Activated naive CD4-positive, alpha-beta T cell treated with anti-CD3 and anti-CD28 coated beads, Interleukin-2, amount 10 ng/mL, durations not matched to agents 7 days and 5 days (primary cell): ENCODE measurements around the gene TMEM51.
"Not testable (repeated sequence)": the region's sequence is repeated elsewhere in the genome, so short reads cannot be mapped to it uniquely, and the experiment has no call there.

Experiments
- CTCF ChIA-PET: fragments of 350-600 bp; sonication (Branson Sonifier 250); formaldehyde crosslinking; loops from one replicate; lab custom pipeline; 2021; ENCODE audit warnings: antibody characterized with exemption; lab: Charles Lee
- DNase-seq: peaks from one replicate; pipeline ENCODE4 v3.0.0-alpha.2; 2020
- H3K27ac Mint-ChIP-seq: one replicate; pipeline ENCODE4 v1.8.0; 2021; ENCODE audit warnings: mild to moderate bottlenecking, moderate library complexity, mixed read lengths
- H3K27me3 Mint-ChIP-seq: one replicate; pipeline ENCODE4 v1.8.0; 2021; ENCODE audit warnings: mild to moderate bottlenecking, mixed read lengths
- H3K36me3 Mint-ChIP-seq: one replicate; pipeline ENCODE4 v1.8.0; 2021; ENCODE audit warnings: mixed read lengths
- H3K4me1 Mint-ChIP-seq: one replicate; pipeline ENCODE4 v1.8.0; 2021; ENCODE audit warnings: mixed read lengths
- H3K4me3 Mint-ChIP-seq: one replicate; pipeline ENCODE4 v1.8.0; 2021; ENCODE audit warnings: mild to moderate bottlenecking, moderate library complexity, mixed read lengths
- H3K9me3 Mint-ChIP-seq: one replicate; pipeline ENCODE4 v1.8.0; 2021; ENCODE audit warnings: mixed read lengths

The TMEM51 gene

DNA sequence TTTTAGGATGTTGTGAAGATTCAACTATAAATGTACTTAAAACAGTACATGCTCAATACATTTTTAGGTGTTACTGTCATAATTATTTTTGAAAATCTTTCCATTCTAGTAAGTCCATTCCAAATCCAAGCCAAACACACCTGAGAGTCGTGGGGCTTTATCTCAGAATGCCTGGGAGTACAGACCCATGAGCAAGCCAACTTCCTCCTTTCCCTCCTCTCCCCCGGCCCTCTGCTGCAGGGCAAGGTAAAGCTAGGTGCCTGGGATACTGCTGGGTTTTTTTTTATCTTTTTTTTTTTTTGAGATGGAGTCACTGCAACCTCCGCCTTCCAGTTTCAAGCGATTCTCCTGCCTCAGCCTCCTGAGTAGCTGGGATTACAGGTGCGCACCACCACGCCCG, 16.5 kb downstream of the TMEM51 start:
- Mint-ChIP-seq H3K4me1 (peaks cover 14% of the 10 kb centered on the region), H3K36me3 (no peaks in the 10 kb centered on the region), H3K27ac (no peak overlapping the region), H3K9me3 (no peaks in the 10 kb centered on the region), H3K27me3 (peaks cover 56% of the 10 kb centered on the region), H3K4me3 (no peak overlapping the region)
- DNase-seq, result no peak
- CTCF ChIA-PET, result no interaction called here

DNA sequence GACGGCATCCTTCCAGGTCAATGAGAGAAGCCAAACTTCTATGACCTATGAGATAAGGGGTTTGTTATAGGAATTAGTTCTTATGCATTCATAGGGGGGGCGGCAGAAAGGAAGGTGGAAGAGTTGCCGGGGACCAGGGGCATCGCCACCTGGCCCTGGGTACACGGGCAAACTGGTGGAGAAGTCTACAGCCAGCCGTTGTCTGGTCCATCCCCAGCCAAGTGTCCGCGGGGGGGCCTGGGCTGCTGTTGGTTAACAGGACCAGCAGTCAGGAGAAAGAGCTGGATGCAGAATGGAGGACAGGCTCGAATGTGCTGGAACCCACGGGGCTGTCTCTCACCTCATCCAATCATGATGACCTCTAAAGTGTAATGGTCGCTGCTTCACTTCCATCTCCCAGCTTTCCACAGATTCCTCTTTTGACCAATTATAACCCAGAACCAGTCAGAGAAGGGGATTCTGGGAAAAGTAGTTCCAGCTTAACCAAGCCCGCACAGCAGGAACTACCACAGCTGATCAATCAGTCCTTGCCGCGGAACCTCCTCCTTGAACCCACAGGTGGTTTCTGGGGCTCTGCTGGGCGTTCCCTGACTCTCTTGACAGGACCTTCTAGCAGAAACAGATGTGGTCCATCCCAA, 17.8 kb downstream of the TMEM51 start:
- CTCF ChIA-PET, result no interaction called here

GRCh38 chr1:15172405-15173259, 19.1 kb downstream of the TMEM51 start:
- CTCF ChIA-PET, result no interaction called here
- no peaks in the 10 kb centered on the region for H3K36me3 Mint-ChIP-seq

More for the DNA sequence above, 17.8 kb downstream of the TMEM51 start:
- H3K9me3 Mint-ChIP-seq, result peaks cover 2% of the 10 kb centered on the region
- H3K36me3 Mint-ChIP-seq, result no peaks in the 10 kb centered on the region
- H3K4me1 Mint-ChIP-seq, result peaks cover 14% of the 10 kb centered on the region
- no peak for DNase-seq
- no peak overlapping the region for H3K4me3 Mint-ChIP-seq
- no peak overlapping the region for H3K27ac Mint-ChIP-seq
- H3K27me3 Mint-ChIP-seq, result peaks cover 62% of the 10 kb centered on the region

GRCh38 chr1:15173863-15174614, 20.5 kb downstream of the TMEM51 start:
- Mint-ChIP-seq H3K36me3 (no peaks in the 10 kb centered on the region), H3K9me3 (peaks cover 2% of the 10 kb centered on the region), H3K4me1 (peaks cover 14% of the 10 kb centered on the region), H3K4me3 (no peak overlapping the region), H3K27me3 (peaks cover 65% of the 10 kb centered on the region), H3K27ac (peak overlapping the region; percentile 42)
- DNase-seq, result peak; percentile 41
- CTCF ChIA-PET, result no interaction called here

More at GRCh38 chr1:15172405-15173259, 19.1 kb downstream of the TMEM51 start:
- Mint-ChIP-seq H3K4me1 (peaks cover 14% of the 10 kb centered on the region), H3K9me3 (peaks cover 2% of the 10 kb centered on the region), H3K27me3 (peaks cover 68% of the 10 kb centered on the region), H3K4me3 (no peak overlapping the region), H3K27ac (no peak overlapping the region)
- DNase-seq, result no peak

- DNase-seq, result no peak
- H3K9me3 Mint-ChIP-seq, result peaks cover 2% of the 10 kb centered on the region
- CTCF ChIA-PET, result no interaction called here
- H3K36me3 Mint-ChIP-seq, result no peaks in the 10 kb centered on the region
- no peak overlapping the region for H3K27ac Mint-ChIP-seq
- peaks cover 14% of the 10 kb centered on the region for H3K4me1 Mint-ChIP-seq
- no peak overlapping the region for H3K4me3 Mint-ChIP-seq
- peaks cover 60% of the 10 kb centered on the region for H3K27me3 Mint-ChIP-seq
Observed at GRCh38 chr1:15174615-15174983, 21.1 kb downstream of the TMEM51 start.

- CTCF ChIA-PET, H3K27ac Mint-ChIP-seq, H3K9me3 Mint-ChIP-seq, H3K36me3 Mint-ChIP-seq, DNase-seq, H3K4me3 Mint-ChIP-seq: not testable (repeated sequence)
- Mint-ChIP-seq H3K27me3 (peaks cover 60% of the 10 kb centered on the region), H3K4me1 (peaks cover 14% of the 10 kb centered on the region)
Observed at GRCh38 chr1:15175324-15176094, 22.0 kb downstream of the TMEM51 start.

- DNase-seq, result no peak
- CTCF ChIA-PET, result no interaction called here
- peaks cover 14% of the 10 kb centered on the region for H3K4me1 Mint-ChIP-seq
- no peak overlapping the region for H3K4me3 Mint-ChIP-seq
- no peak overlapping the region for H3K27ac Mint-ChIP-seq
- H3K36me3 Mint-ChIP-seq, result no peaks in the 10 kb centered on the region
- peaks cover 2% of the 10 kb centered on the region for H3K9me3 Mint-ChIP-seq
- peaks cover 63% of the 10 kb centered on the region for H3K27me3 Mint-ChIP-seq
Observed at GRCh38 chr1:15176120-15176519, 22.6 kb downstream of the TMEM51 start.

GRCh38 chr1:15176898-15177665, 23.5 kb downstream of the TMEM51 start:
- peaks cover 58% of the 10 kb centered on the region for H3K27me3 Mint-ChIP-seq
- H3K4me1 Mint-ChIP-seq, result peaks cover 14% of the 10 kb centered on the region
- no peak for DNase-seq

DNA sequence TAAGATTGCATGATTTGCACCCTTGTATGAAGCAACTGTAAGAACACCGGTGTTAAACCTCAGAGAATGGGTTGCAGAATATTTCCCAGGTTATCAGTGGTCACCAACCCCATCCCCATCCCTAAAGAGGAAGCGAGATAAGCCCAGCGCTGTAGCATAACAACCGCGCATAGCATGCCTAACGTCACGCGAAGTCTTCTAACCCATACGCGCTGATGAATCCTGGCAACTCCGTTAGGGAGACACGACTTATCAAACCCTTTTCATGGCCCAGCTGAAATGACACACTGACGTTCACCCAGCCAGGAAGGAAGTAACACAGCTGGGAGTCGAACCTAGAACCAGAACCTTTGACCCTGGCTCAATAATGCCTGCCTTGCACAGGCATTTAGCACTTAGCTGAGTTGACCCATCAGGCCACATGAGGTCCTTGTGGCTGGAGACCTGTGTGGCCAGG, 24.2 kb downstream of the TMEM51 start:
- Mint-ChIP-seq H3K9me3 (peaks cover 2% of the 10 kb centered on the region), H3K27me3 (peaks cover 58% of the 10 kb centered on the region), H3K27ac (no peak overlapping the region), H3K4me1 (peaks cover 8% of the 10 kb centered on the region), H3K4me3 (no peak overlapping the region), H3K36me3 (no peaks in the 10 kb centered on the region)
- CTCF ChIA-PET, result no interaction called here
- no peak for DNase-seq

More at GRCh38 chr1:15176898-15177665, 23.5 kb downstream of the TMEM51 start:
- no peak overlapping the region for H3K27ac Mint-ChIP-seq
- H3K4me3 Mint-ChIP-seq, result no peak overlapping the region
- no peaks in the 10 kb centered on the region for H3K36me3 Mint-ChIP-seq
- peaks cover 2% of the 10 kb centered on the region for H3K9me3 Mint-ChIP-seq
- CTCF ChIA-PET, result no interaction called here

DNA sequence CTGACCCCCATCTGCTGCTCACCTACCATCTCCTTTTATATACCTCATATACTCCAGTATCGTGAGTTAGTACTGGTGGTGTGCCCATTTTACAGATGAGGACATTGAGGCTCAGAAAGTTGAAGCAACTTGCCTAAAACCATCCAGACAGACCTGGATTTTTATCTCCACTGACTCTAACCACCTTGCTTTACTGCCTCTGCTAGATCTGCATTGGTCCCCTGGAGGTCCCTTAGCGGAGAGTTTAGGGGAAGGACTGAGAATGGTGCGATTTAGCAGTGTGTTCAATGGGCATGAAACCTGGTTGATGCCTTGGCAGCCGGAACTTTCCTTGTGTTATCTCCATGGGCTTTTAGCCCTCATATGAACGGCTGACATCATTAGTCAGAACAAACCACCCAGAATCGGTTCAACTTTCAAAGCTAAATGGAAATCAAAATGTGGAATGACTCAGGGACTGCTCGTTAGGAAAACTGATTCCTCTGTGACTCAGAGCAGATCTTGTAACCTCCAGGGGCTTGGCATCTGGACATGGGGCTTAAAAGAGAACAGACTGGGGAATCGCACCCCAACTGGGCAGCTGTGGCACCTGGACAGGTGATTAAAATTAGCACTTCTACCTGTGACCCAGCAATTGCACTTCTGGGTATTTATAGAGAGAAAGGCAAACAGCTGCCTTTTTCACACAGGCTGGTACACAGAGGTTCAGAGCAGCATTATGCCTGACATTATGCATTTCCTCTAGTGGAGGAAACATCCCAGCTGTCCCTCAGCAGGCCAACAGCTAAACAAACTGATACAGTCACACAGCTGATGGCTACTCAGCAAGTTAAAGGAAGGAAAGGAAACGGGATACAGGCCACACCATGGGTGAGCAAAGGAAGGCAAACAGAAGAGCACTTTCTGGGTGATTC, 25.3 kb downstream of the TMEM51 start:
- Mint-ChIP-seq H3K4me3 (no peak overlapping the region), H3K27me3 (peaks cover 59% of the 10 kb centered on the region), H3K36me3 (no peaks in the 10 kb centered on the region), H3K4me1 (peaks cover 4% of the 10 kb centered on the region), H3K9me3 (peaks cover 2% of the 10 kb centered on the region), H3K27ac (no peak overlapping the region)
- CTCF ChIA-PET, result no interaction called here
- DNase-seq, result no peak

DNA sequence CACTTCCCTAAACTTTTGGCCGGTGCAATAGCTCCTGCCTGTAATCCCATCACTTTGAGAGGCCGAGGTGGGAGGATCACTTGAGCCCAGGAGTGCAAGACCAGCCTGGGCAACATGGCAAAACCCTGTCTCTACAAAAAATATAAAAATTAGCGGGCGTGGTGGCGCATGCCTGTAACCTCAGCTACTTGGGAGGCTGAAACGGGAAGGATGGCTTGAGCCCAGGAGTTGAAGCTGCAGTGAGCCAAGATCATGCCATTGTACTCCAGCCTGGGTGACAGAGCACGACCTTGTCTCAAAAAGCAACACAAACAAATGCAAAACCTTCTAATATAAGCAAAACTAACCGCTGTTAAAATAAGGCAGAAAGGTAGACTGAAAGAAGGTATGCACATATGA, 25.9 kb downstream of the TMEM51 start:
- CTCF ChIA-PET, result no interaction called here
- H3K4me1 Mint-ChIP-seq, result no peaks in the 10 kb centered on the region
- H3K36me3 Mint-ChIP-seq, result no peaks in the 10 kb centered on the region

DNA sequence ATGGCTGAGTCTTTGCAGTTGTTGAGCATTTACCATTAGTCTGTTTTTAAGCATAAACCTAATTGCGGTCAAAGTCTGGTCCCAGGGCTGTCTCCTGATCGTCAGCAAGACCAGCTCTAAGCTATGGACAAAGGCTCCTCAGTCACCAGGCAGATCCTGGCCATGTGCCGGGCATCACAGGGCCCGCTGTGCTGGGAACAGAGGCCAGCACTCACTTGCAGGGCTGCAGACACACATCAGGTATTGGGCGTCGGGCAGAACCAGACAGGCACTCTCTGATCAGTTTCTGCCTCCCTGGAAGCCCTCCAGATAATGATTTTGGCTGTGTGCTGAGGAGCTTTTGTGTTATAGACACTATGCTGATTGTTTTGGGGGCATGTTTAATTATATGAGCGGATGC, 26.6 kb downstream of the TMEM51 start:
- Mint-ChIP-seq H3K27ac (no peak overlapping the region), H3K4me1 (no peaks in the 10 kb centered on the region), H3K4me3 (no peak overlapping the region), H3K36me3 (no peaks in the 10 kb centered on the region), H3K27me3 (peaks cover 68% of the 10 kb centered on the region), H3K9me3 (peaks cover 2% of the 10 kb centered on the region)
- no peak for DNase-seq
- CTCF ChIA-PET, result no interaction called here

More for the DNA sequence above, 25.9 kb downstream of the TMEM51 start:
- H3K9me3 Mint-ChIP-seq, result peaks cover 2% of the 10 kb centered on the region
- no peak overlapping the region for H3K27ac Mint-ChIP-seq
- no peak overlapping the region for H3K4me3 Mint-ChIP-seq
- H3K27me3 Mint-ChIP-seq, result peaks cover 63% of the 10 kb centered on the region
- no peak for DNase-seq
